Mucosa of descending colon (tissue), 3 donors: ENCODE measurements around the gene ITPRIPL2. TPM values are rescaled to one million over a fixed set of nuclear protein-coding genes. Genes with fewer than 3 reads are reported as not detected.
A peak's percentile ranks its signal among the peaks of the same experiment; 100 is the strongest.

Experiments used
- ATAC-seq: fragments of 200-7000 bp; cut with Tn5 transposase; one replicate; pipeline ENCODE4 v1.9.1; 2020; ENCODE audit warnings: mild to moderate bottlenecking, moderate library complexity
- DNase-seq, 3 donors: peaks; one replicate each; pipeline ENCODE4 v3.0.0-alpha.2; 2020
- H3K36me3 ChIP-seq: fragments of 200-600 bp; one replicate; pipeline ENCODE4 v1.8.0; 2021; ENCODE audit warnings: low read depth, mild to moderate bottlenecking
- H3K4me1 ChIP-seq: fragments of 200-600 bp; one replicate; pipeline ENCODE4 v1.8.0; 2021; ENCODE audit warnings: low read depth, mild to moderate bottlenecking
- H3K4me3 ChIP-seq: fragments of 200-600 bp; one replicate; pipeline ENCODE4 v1.8.0; 2021; ENCODE audit warnings: mild to moderate bottlenecking
- H3K9me3 ChIP-seq: fragments of 200-600 bp; one replicate; pipeline ENCODE4 v1.8.0; 2021; ENCODE audit warnings: mild to moderate bottlenecking
- CTCF ChIP-seq: fragments of 200-600 bp; IDR thresholded peaks from one replicate; pipeline ENCODE4 v1.8.0; 2022; ENCODE audit warnings: antibody characterized with exemption, mild to moderate bottlenecking
- intact Hi-C, 2 donors: fragments of 100-400 bp; cut with DNase I in 1 of 2; cut with micrococcal nuclease in 1 of 2; formaldehyde crosslinking; loops; one replicate each; pipeline versions ENCODE4 v1.11.0 to v1.11.1; 2022; cut with DNase I, micrococcal nuclease
- total RNA-seq, 3 donors: library from RNA; stranded (reverse); fragmentation: NEBNext Ultra II Directional in 2 of 3; extraction: Animal tissue kit (Norgen Biotek cat#: 25700) in 2 of 3; gene quantifications; one replicate each; pipeline versions ENCODE4 v1.2.1 to v1.2.4, GENCODE V29; 2021 to 2023
- donor health status: DM: no; HTN: no; CAD: no; lungs with moderate emphysema.
- donor health status: DM: no; HTN: no; CAD: no.
- donor health status: DM: no; HTN: yes; CAD: no.

Gene ITPRIPL2
- total RNA-seq, 3 donors from 2014 or later = 36.3 to 49.9 (median 36.5) TPM

DNA sequence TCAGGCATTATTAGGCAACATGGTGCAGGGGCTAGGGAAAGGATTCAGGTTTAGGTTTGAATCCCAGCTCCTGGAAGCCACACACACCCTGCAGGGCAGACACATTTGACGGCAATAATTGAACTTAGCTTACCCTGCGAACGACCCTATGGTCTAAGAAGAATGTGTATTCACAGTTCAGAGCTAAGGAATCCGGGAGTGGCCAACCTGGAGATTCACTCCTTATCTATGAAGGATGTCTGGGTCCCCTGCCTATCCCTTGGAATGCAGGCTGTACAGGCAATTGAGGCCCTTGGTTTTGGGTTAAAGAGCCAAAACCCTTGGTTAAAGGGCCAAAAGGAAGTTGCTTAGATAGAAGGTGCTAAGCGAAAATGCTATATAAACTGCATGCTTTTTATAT, 51.3 kb downstream of the ITPRIPL2 start:
- intact Hi-C loops = loop anchor here in 1 of 2 donors (5.0 kb wide), 1 partner anchor 78 kb away; no protein-coding TSS in a partner anchor
- no peak for ATAC-seq
- no peaks in the 10 kb centered on the region for H3K9me3 ChIP-seq
- no peaks in the 10 kb centered on the region for H3K36me3 ChIP-seq
- no peak for TF ChIP-seq CTCF
- H3K4me1 ChIP-seq = peaks cover 16% of the 10 kb centered on the region
- no peak overlapping the region for H3K4me3 ChIP-seq
- DNase-seq = no peak

DNA sequence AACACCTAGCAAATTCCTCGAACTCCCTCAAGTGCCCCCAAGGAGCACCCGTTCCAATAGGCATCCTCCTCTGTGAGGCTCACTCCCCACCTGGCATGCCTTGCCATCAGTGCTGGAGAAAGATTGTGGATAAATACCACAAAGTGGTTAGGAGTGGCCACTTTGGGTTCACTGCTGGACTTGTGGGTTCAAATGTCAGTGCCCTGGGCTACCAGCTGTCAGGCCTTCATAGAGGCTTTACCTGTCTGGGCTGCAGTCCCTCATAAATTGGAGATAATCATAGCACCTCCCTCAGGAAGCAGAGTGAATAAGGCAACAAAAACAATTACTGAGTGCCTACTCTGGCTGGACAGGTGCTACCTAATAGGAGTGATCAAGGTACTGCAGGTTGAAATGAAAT, 52.7 kb downstream of the ITPRIPL2 start:
- intact Hi-C loops = loop anchor here in 1 of 2 donors (5.0 kb wide), 1 partner anchor 79 kb away; no protein-coding TSS in a partner anchor
- Histone ChIP-seq H3K4me3 (no peak overlapping the region), H3K9me3 (no peaks in the 10 kb centered on the region), H3K4me1 (peaks cover 16% of the 10 kb centered on the region), H3K36me3 (no peaks in the 10 kb centered on the region)
- DNase-seq = no peak
- no peak for ATAC-seq
- no peak for TF ChIP-seq CTCF

GRCh38 chr16:19167710-19168370, 54.1 kb downstream of the ITPRIPL2 start, which contains the start of gene SYT17:
SYT17 (plus strand) TSS chr16:19168240; CDS start chr16:19168647, 407 bp downstream.
- intact Hi-C loops = loop anchor here in 1 of 2 donors (5.0 kb wide), 1 partner anchor 81 kb away; no protein-coding TSS in a partner anchor
- Histone ChIP-seq H3K4me3 (peak within 1 kb of the TSS; percentile 38), H3K36me3 (no peaks in the 10 kb centered on the region), H3K9me3 (no peaks in the 10 kb centered on the region), H3K4me1 (peaks cover 16% of the 10 kb centered on the region)
- ATAC-seq = peak; percentile 95
- TF ChIP-seq CTCF = peak; percentile 87
- DNase-seq = peak; percentile 76 to 89 (median 80)

GRCh38 chr16:19168371-19169081, 54.8 kb downstream of the ITPRIPL2 start:
- peak; percentile 78 for ATAC-seq
- DNase-seq = peak; percentile 69 to 83 (median 70)

More at GRCh38 chr16:19168371-19169081, 54.8 kb downstream of the ITPRIPL2 start:
- TF ChIP-seq CTCF = no peak
- peak overlapping the region; percentile 38 for H3K4me3 ChIP-seq
- peaks cover 16% of the 10 kb centered on the region for H3K4me1 ChIP-seq
- intact Hi-C loops = loop anchor here in 1 of 2 donors (5.0 kb wide), 1 partner anchor 81 kb away; no protein-coding TSS in a partner anchor
- H3K9me3 ChIP-seq = no peaks in the 10 kb centered on the region
- no peaks in the 10 kb centered on the region for H3K36me3 ChIP-seq
